ENCODE data around the gene C1QBP.

DNA sequence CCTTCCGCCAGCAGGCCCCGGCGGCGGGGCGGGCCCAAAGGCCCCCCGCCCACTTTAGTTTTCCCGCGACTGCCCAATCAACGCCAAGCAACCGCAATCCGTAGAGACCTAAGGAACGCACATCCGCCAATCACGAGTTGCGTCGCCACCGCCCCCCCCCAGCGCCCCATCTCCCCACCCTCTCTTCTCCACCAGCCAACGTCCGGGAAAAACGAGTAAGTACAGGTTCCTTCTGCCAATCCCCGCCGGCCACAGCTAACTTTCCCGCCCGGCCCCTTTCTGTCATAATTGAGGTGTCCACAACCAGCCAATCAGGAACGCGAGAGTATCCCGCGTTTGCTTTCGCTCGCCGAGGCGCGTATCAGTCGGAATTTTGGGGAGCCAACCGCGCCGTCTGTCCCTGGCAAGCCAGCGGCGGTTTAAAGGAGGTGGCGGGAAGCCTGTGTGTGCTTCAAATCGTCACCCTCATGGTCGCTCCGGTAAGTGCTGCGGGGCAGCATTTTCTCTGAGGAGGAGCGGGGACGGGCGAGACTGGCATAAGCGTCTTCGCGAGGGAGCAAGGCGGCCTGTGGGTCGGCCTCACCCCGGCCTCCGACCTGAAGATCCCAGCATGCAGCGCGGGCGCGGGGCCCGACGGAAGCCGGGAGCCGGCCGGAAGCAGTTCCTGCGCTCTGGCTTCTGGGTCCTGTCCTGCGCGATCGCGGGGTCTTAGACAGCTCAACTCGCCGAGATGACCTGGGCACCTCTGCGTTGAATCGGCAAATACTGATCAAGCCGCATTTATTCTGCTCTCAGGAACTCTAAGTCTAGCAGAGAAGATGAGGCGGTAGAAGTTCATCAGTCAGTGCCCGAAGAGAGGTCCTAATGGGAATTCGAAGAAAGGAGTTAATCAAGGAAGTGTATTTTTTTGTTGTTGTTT lies 47.5 kb upstream of the C1QBP start, which contains the start of gene MIS12:
- TF ChIP-seq, protein P1, sequence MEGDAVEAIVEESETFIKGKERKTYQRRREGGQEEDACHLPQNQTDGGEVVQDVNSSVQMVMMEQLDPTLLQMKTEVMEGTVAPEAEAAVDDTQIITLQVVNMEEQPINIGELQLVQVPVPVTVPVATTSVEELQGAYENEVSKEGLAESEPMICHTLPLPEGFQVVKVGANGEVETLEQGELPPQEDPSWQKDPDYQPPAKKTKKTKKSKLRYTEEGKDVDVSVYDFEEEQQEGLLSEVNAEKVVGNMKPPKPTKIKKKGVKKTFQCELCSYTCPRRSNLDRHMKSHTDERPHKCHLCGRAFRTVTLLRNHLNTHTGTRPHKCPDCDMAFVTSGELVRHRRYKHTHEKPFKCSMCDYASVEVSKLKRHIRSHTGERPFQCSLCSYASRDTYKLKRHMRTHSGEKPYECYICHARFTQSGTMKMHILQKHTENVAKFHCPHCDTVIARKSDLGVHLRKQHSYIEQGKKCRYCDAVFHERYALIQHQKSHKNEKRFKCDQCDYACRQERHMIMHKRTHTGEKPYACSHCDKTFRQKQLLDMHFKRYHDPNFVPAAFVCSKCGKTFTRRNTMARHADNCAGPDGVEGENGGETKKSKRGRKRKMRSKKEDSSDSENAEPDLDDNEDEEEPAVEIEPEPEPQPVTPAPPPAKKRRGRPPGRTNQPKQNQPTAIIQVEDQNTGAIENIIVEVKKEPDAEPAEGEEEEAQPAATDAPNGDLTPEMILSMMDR (IDR thresholded peaks at IDR 0.05; ENCODE audit: low read depth, low read length, missing input control): no peak
- TF ChIP-seq SP1 (IDR thresholded peaks at IDR 0.05) (peak; percentile 83), ATF3 (IDR thresholded peaks at IDR 0.05) (no peak), JUND (IDR thresholded peaks at IDR 0.05) (peak in 1 of 2 donors; percentile 6), MAX (IDR thresholded peaks at IDR 0.05) (peak; percentile 48)
